GM12875 (cell line): ENCODE results near the gene SNRNP70.

Experiments used
- H3K4me3 ChIP-seq: one replicate; pipeline ENCODE4 v1.5.1; 2011; ENCODE audit warnings: low read depth, low read length, control low read depth
- TF ChIP-seq, protein P1 (sequence below): IDR thresholded peaks from 2 replicates; pipeline ENCODE4 v1.5.1; 2011; ENCODE audit warnings: low read depth, mild to moderate bottlenecking, control low read depth, inconsistent platforms, low read length, moderate library complexity, borderline replicate concordance; ENCODE audit not compliant: insufficient read depth

SNRNP70 gene

GRCh38 chr19:49109051-49109450, 23.8 kb downstream of the SNRNP70 start:
- TF ChIP-seq, protein P1, sequence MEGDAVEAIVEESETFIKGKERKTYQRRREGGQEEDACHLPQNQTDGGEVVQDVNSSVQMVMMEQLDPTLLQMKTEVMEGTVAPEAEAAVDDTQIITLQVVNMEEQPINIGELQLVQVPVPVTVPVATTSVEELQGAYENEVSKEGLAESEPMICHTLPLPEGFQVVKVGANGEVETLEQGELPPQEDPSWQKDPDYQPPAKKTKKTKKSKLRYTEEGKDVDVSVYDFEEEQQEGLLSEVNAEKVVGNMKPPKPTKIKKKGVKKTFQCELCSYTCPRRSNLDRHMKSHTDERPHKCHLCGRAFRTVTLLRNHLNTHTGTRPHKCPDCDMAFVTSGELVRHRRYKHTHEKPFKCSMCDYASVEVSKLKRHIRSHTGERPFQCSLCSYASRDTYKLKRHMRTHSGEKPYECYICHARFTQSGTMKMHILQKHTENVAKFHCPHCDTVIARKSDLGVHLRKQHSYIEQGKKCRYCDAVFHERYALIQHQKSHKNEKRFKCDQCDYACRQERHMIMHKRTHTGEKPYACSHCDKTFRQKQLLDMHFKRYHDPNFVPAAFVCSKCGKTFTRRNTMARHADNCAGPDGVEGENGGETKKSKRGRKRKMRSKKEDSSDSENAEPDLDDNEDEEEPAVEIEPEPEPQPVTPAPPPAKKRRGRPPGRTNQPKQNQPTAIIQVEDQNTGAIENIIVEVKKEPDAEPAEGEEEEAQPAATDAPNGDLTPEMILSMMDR = no peak
- no peak overlapping the region for H3K4me3 ChIP-seq

DNA sequence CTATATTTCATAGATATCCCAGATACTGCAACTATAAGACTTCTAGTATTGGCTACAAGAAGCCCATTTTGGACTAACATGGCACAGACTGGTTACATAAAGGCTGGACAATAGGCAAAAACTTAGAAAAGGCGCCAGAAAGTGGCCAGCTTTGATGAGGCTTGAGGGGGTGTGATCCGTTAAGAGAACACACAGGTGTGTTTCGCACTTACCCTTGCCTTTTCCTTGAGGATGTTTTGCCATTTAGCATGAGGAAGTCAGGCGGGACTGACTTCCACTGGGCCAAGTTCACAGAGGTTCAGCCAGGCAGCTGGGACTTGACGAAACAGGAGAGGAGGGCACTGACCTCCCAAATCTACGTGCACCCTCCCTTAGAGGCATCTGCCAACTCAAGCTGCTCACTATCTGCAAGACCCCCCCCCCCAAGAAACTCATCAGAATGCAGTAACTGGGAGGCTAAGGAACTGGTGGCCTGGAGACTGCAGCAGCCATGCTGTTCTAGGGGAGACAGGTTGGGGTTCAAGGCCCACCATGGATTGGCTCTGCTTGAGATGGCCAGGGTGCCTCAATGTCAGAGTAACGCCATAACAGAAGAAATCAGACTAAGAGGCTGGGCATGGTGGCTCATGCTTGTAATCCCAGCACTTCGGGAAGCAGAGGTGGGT, 24.4 kb downstream of the SNRNP70 start:
- H3K4me3 ChIP-seq = no peak overlapping the region
- TF ChIP-seq, protein P1 = no peak

- TF ChIP-seq, protein P1 = no peak
- H3K4me3 ChIP-seq = no peak overlapping the region
Measured at GRCh38 chr19:49110567-49110966, 25.3 kb downstream of the SNRNP70 start.

DNA sequence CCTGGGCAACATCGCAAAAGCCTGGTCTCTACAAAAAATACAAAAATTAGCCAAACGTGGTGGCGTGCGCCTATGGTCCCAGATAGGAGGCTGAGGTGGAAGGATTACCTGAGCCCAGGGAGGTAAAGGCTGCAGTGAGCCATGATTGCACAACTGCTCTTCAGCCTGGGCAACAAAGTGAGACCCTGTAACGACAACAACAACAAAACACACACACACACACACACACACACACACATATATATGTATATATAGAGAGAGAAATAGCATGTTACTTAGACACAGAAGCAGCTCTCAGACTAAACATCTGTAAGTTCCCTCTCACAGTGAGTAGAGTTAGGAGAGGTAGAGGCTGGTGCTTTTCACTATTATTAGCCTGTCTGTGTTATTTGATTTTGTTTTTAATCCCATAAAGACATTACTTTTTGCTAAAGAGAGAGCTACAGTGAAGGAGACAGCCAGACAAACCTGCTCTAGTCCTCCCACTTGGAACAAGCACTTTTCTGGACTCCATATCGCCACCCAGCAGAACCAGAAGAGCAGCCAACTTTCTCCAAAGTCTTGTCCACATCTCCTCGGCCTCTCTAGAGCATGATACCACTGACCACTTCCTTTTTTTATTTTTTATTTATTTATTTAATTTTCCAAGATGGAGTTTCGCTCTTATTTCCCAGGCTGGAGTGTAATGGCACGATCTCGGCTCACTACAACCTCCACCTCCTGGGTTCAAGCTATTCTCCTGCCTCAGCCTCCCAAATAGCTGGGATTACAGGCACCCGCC, 26.2 kb downstream of the SNRNP70 start:
- H3K4me3 ChIP-seq = no peak overlapping the region
- TF ChIP-seq, protein P1 = no peak

DNA sequence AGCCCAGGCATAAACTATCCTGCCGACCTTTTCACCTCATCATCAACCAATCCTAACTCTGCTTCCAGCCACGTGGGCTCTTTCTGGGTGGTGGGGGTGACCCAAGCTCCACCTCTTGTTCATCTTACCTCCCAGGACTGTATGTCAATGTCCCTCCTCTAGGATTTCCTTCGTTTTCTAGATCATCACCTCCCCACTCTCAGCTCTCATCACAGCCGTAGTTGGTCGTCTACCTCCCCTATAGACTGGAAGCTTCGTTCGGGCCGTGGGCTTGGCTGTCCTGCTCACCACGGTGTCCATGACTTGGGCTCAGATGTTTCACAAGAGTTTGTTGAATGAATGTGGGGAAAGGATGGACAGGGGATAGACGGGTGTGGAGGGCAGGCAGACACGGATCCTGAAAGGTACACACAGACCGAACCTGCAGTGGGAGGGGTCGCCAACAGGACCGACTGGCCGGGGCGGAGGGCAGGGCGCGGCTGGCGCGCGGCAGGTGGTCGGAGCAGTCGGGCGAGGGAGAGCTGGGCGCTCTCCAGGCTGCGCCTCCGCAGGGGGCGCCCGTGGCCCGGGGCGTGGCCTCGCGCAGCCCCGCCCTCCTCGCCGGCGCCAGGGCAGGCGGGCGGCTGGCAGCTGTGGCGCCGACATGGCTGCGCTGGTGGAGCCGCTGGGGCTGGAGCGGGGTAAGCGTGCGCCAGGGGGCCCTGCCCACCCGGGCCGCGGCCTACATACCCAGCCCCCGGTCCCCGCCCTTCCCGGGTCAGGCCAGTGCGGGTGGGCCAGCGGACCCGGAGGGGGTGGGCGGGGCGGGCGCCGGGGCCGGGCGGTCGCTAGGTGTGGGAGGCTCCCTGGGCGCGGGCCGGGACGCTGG, 28.7 kb downstream of the SNRNP70 start, which contains the start of gene LIN7B:
TSS of gene LIN7B (plus strand) at position 609 of the 868 bp plus-strand sequence. CDS start at position 644, 35 bp downstream.
- TF ChIP-seq, protein P1 = peak; percentile 81

DNA sequence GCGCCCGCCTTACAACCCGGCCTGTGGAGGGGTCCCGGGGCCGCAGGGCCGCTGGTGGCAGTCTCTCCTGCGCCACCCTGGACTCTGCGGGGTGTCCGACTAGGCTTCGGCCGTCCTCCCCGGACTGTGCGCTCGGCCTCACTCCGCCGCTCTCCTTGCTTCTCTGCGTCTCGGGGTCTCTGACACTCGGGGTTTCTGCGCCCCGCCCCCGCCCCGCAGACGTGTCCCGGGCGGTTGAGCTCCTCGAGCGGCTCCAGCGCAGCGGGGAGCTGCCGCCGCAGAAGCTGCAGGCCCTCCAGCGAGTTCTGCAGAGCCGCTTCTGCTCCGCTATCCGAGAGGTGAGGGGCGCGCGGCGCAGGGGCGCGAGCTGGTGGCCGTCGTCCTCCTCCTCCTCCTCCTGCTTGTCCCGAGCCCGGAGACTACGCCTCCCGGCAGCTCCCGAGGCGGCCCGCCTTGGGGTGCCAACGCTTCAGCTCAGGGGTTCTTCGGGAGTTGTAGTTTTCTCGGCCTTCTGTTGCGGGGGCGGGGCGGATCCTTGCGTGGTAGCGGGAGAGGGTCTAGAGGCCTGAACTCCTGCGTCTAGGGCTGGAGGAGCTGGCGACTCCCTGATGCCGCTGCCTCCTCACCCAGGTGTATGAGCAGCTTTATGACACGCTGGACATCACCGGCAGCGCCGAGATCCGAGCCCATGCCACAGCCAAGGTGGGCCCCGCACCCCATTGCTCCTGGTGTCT, 29.5 kb downstream of the SNRNP70 start:
- H3K4me3 ChIP-seq = peak overlapping the region; percentile 71
- TF ChIP-seq, protein P1 = no peak

More for the DNA sequence above, 28.7 kb downstream of the SNRNP70 start, which contains the start of gene LIN7B:
- H3K4me3 ChIP-seq = peak within 1 kb of the TSS; percentile 71
